Activated T-helper 1 cell treated with anti-CD3 and anti-CD28 coated beads, Interleukin-12 subunit alpha, Interleukin-12 subunit beta, Interleukin-2, Interleukin-4 antibody, amounts not matched to agents 30 ng/mL and 10 ng/mL and 1 ng/mL, durations not matched to agents 14 hours and 24 hours and 36 hours (primary cell): ENCODE measurements around the gene IFNGR2. TPM values are rescaled to one million over a fixed set of nuclear protein-coding genes. Genes with fewer than 3 reads are reported as not detected.
"Not testable (repeated sequence)": the region's sequence is repeated elsewhere in the genome, so short reads cannot be mapped to it uniquely, and the experiment has no call there.

Source experiments
- DNase-seq: peaks from one replicate; pipeline ENCODE4 v3.0.0; 2021; ENCODE audit warnings: low spot score
- H3K27ac Mint-ChIP-seq: one replicate; pipeline ENCODE4 v1.8.0; 2021; ENCODE audit warnings: mild to moderate bottlenecking, mixed read lengths
- H3K27me3 Mint-ChIP-seq: one replicate; pipeline ENCODE4 v1.8.0; 2022; ENCODE audit warnings: mild to moderate bottlenecking, moderate library complexity, mixed read lengths; ENCODE audit not compliant: insufficient read depth
- H3K36me3 Mint-ChIP-seq: one replicate; pipeline ENCODE4 v1.8.0; 2021; ENCODE audit warnings: low read depth, mixed read lengths
- H3K4me1 Mint-ChIP-seq: one replicate; pipeline ENCODE4 v1.8.0; 2021; ENCODE audit warnings: low read depth, mixed read lengths
- H3K4me3 Mint-ChIP-seq: one replicate; pipeline ENCODE4 v1.8.0; 2021; ENCODE audit warnings: mild to moderate bottlenecking, moderate library complexity, mixed read lengths
- H3K9me3 Mint-ChIP-seq: one replicate; pipeline ENCODE4 v1.8.0; 2021; ENCODE audit warnings: mixed read lengths
- intact Hi-C: fragments of 100-400 bp; cut with micrococcal nuclease; formaldehyde crosslinking; loops from one replicate; pipeline ENCODE4 v1.15.1; 2024
- total RNA-seq: library from RNA; stranded (reverse); gene quantifications from 2 replicates; pipeline ENCODE4 v1.2.3, GENCODE V29; 2022

The IFNGR2 gene
- total RNA-seq, 1 donor from 2014 or later, result 3.7 TPM

GRCh38 chr21:33381381-33381780, 21.8 kb upstream of the IFNGR2 start:
- not testable (repeated sequence) for H3K36me3 Mint-ChIP-seq, H3K27ac Mint-ChIP-seq, DNase-seq, H3K9me3 Mint-ChIP-seq, H3K4me3 Mint-ChIP-seq
- Mint-ChIP-seq H3K27me3 (peaks cover 47% of the 10 kb centered on the region), H3K4me1 (peaks cover 54% of the 10 kb centered on the region)
- intact Hi-C loops, result loop anchor here (5.0 kb wide), 3 partner anchors 261 to 889 kb away; partner anchors contain the start of genes CFAP298, CRYZL1 and ITSN1

GRCh38 chr21:33383056-33383888, 19.9 kb upstream of the IFNGR2 start:
- Mint-ChIP-seq H3K9me3 (no peaks in the 10 kb centered on the region), H3K4me3 (peak overlapping the region; percentile 80), H3K27ac (peak overlapping the region; percentile 77), H3K27me3 (peaks cover 49% of the 10 kb centered on the region), H3K4me1 (peaks cover 54% of the 10 kb centered on the region), H3K36me3 (peaks cover 1% of the 10 kb centered on the region)
- DNase-seq, result peak; percentile 66
- intact Hi-C loops, result loop anchor here (1.0 to 5.0 kb wide), 11 partner anchors 22 to 891 kb away; partner anchors contain the start of genes CFAP298, CRYZL1, IFNAR1 and ITSN1

GRCh38 chr21:33384841-33385331, 18.3 kb upstream of the IFNGR2 start:
- intact Hi-C loops, result loop anchor here (5.0 kb wide), 3 partner anchors 257 to 893 kb away; partner anchors contain the start of genes CFAP298, CRYZL1 and ITSN1
- H3K36me3 Mint-ChIP-seq, result peaks cover 1% of the 10 kb centered on the region
- peak; percentile 17 for DNase-seq
- peak overlapping the region; percentile 44 for H3K27ac Mint-ChIP-seq
- peaks cover 51% of the 10 kb centered on the region for H3K27me3 Mint-ChIP-seq
- H3K9me3 Mint-ChIP-seq, result no peaks in the 10 kb centered on the region
- H3K4me1 Mint-ChIP-seq, result peaks cover 53% of the 10 kb centered on the region
- peak overlapping the region; percentile 58 for H3K4me3 Mint-ChIP-seq

GRCh38 chr21:33386222-33386784, 16.9 kb upstream of the IFNGR2 start:
- peaks cover 39% of the 10 kb centered on the region for H3K4me1 Mint-ChIP-seq
- peaks cover 1% of the 10 kb centered on the region for H3K36me3 Mint-ChIP-seq
- H3K4me3 Mint-ChIP-seq, result no peak overlapping the region
- intact Hi-C loops, result no loop called here
- peaks cover 59% of the 10 kb centered on the region for H3K27me3 Mint-ChIP-seq
- no peak overlapping the region for H3K27ac Mint-ChIP-seq
- no peak for DNase-seq
- H3K9me3 Mint-ChIP-seq, result no peaks in the 10 kb centered on the region

- Mint-ChIP-seq H3K4me1 (peaks cover 30% of the 10 kb centered on the region), H3K9me3 (no peaks in the 10 kb centered on the region), H3K4me3 (no peak overlapping the region), H3K36me3 (peaks cover 1% of the 10 kb centered on the region), H3K27me3 (peaks cover 66% of the 10 kb centered on the region), H3K27ac (no peak overlapping the region)
- intact Hi-C loops, result no loop called here
- DNase-seq, result no peak
These were observed 15.9 kb upstream of the IFNGR2 start for GRCh38 chr21:33387294-33387693.

GRCh38 chr21:33388188-33388587, 15.0 kb upstream of the IFNGR2 start:
- H3K36me3 Mint-ChIP-seq, result peaks cover 1% of the 10 kb centered on the region
- H3K27me3 Mint-ChIP-seq, result peaks cover 73% of the 10 kb centered on the region
- intact Hi-C loops, result no loop called here
- peaks cover 21% of the 10 kb centered on the region for H3K4me1 Mint-ChIP-seq
- no peak overlapping the region for H3K4me3 Mint-ChIP-seq
- H3K9me3 Mint-ChIP-seq, result no peaks in the 10 kb centered on the region
- DNase-seq, result no peak
- H3K27ac Mint-ChIP-seq, result no peak overlapping the region

GRCh38 chr21:33390479-33390878, 12.7 kb upstream of the IFNGR2 start:
- DNase-seq, result no peak
- H3K27ac Mint-ChIP-seq, result no peak overlapping the region
- H3K36me3 Mint-ChIP-seq, result peaks cover 1% of the 10 kb centered on the region
- no peaks in the 10 kb centered on the region for H3K9me3 Mint-ChIP-seq
- intact Hi-C loops, result no loop called here
- H3K4me1 Mint-ChIP-seq, result no peaks in the 10 kb centered on the region
- peaks cover 73% of the 10 kb centered on the region for H3K27me3 Mint-ChIP-seq
- H3K4me3 Mint-ChIP-seq, result no peak overlapping the region

GRCh38 chr21:33391656-33392055, 11.6 kb upstream of the IFNGR2 start:
- no peak for DNase-seq
- Mint-ChIP-seq H3K9me3 (no peaks in the 10 kb centered on the region), H3K4me1 (no peaks in the 10 kb centered on the region), H3K4me3 (no peak overlapping the region), H3K27me3 (peaks cover 67% of the 10 kb centered on the region), H3K27ac (no peak overlapping the region), H3K36me3 (no peaks in the 10 kb centered on the region)
- intact Hi-C loops, result no loop called here

- Mint-ChIP-seq H3K9me3 (no peaks in the 10 kb centered on the region), H3K4me3 (no peak overlapping the region), H3K27ac (no peak overlapping the region), H3K4me1 (no peaks in the 10 kb centered on the region), H3K36me3 (no peaks in the 10 kb centered on the region), H3K27me3 (peaks cover 67% of the 10 kb centered on the region)
- no peak for DNase-seq
- intact Hi-C loops, result no loop called here
These were observed 10.8 kb upstream of the IFNGR2 start for GRCh38 chr21:33392284-33392985.

- no peak overlapping the region for H3K27ac Mint-ChIP-seq
- peaks cover 66% of the 10 kb centered on the region for H3K27me3 Mint-ChIP-seq
- no peak overlapping the region for H3K4me3 Mint-ChIP-seq
- H3K9me3 Mint-ChIP-seq, result no peaks in the 10 kb centered on the region
- no peaks in the 10 kb centered on the region for H3K4me1 Mint-ChIP-seq
- no peaks in the 10 kb centered on the region for H3K36me3 Mint-ChIP-seq
- DNase-seq, result no peak
- intact Hi-C loops, result no loop called here
These were observed 9.9 kb upstream of the IFNGR2 start for GRCh38 chr21:33393348-33393747.

GRCh38 chr21:33394260-33394659, 9.0 kb upstream of the IFNGR2 start:
- no peaks in the 10 kb centered on the region for H3K36me3 Mint-ChIP-seq
- intact Hi-C loops, result no loop called here
- no peak for DNase-seq
- no peak overlapping the region for H3K4me3 Mint-ChIP-seq
- H3K4me1 Mint-ChIP-seq, result no peaks in the 10 kb centered on the region
- no peaks in the 10 kb centered on the region for H3K9me3 Mint-ChIP-seq
- H3K27ac Mint-ChIP-seq, result no peak overlapping the region
- H3K27me3 Mint-ChIP-seq, result peaks cover 68% of the 10 kb centered on the region

GRCh38 chr21:33395891-33396331, 7.3 kb upstream of the IFNGR2 start:
- H3K27me3 Mint-ChIP-seq, result peaks cover 63% of the 10 kb centered on the region

More at GRCh38 chr21:33395891-33396331, 7.3 kb upstream of the IFNGR2 start:
- Mint-ChIP-seq H3K36me3 (no peaks in the 10 kb centered on the region), H3K4me3 (no peak overlapping the region), H3K9me3 (no peaks in the 10 kb centered on the region), H3K4me1 (no peaks in the 10 kb centered on the region), H3K27ac (no peak overlapping the region)
- intact Hi-C loops, result no loop called here
- DNase-seq, result no peak
